Measurements from ENCODE around the gene ERG28. TPM values are rescaled to one million over a fixed set of nuclear protein-coding genes. Genes with fewer than 3 reads are reported as not detected.

ERG28 gene
- total and polyA plus RNA-seq, 2 donors (not counting 1 experiment from before 2014, with no cell fraction given) = 13.5 to 43.9 TPM

GRCh38 chr14:75643985-75644384 is 16.7 kb downstream of the ERG28 start:
- no peaks in the 10 kb centered on the region for H3K36me3 ChIP-seq (ENCODE audit: control insufficient read depth, insufficient read depth, low read length)

GRCh38 chr14:75640876-75641275 is 19.8 kb downstream of the ERG28 start:
- TF ChIP-seq CTCF (conservative IDR thresholded peaks at IDR 0.05 in 1 of 2, IDR thresholded peaks at IDR 0.05 in 1 of 2; ENCODE audit: low read depth in 1 of 2, low read length in 2 of 2) (no peak), EZH2 (IDR thresholded peaks at IDR 0.05; ENCODE audit: low read length, missing control alignments) (no peak)
- H3K4me3 ChIP-seq (replicated peaks in 1 of 4; ENCODE audit: control extremely low read depth in 1 of 4, insufficient read depth in 1 of 4, low read depth in 3 of 4, low read length in 4 of 4) = no peak overlapping the region
- no peaks in the 10 kb centered on the region for H4K20me1 ChIP-seq (ENCODE audit: control insufficient read depth, extremely low read depth, insufficient read depth, low read length)
- no peaks in the 10 kb centered on the region for H3K36me3 ChIP-seq (ENCODE audit: control insufficient read depth, insufficient read depth, low read length)
- H3K27ac ChIP-seq (ENCODE audit: insufficient read depth, low read length) = no peak overlapping the region
- no peaks in the 10 kb centered on the region for H3K79me2 ChIP-seq (ENCODE audit: control insufficient read depth, insufficient read depth, low read length)
- no peak overlapping the region for H3K4me2 ChIP-seq (ENCODE audit: extremely low read depth, insufficient read depth, low read length)
- H2AFZ ChIP-seq (ENCODE audit: low read length) = no peak overlapping the region
- H3K9ac ChIP-seq (ENCODE audit: insufficient read depth, low read length) = no peak overlapping the region
- no peak for DNase-seq (ENCODE audit: low read depth in 2 of 2)
- H3K9me3 ChIP-seq (ENCODE audit: control insufficient read depth, insufficient read depth, low read depth, low read length) = no peaks in the 10 kb centered on the region
- H3K4me1 ChIP-seq (ENCODE audit: control insufficient read depth, extremely low read depth, insufficient read depth, low read length) = peaks cover 5% of the 10 kb centered on the region
- H3K27me3 ChIP-seq (ENCODE audit: control insufficient read depth, insufficient read depth, low read length) = no peaks in the 10 kb centered on the region

More at GRCh38 chr14:75643985-75644384, 16.7 kb downstream of the ERG28 start:
- Histone ChIP-seq H3K79me2 (ENCODE audit: control insufficient read depth, insufficient read depth, low read length) (no peaks in the 10 kb centered on the region), H3K4me2 (ENCODE audit: extremely low read depth, insufficient read depth, low read length) (no peak overlapping the region), H3K9me3 (ENCODE audit: control insufficient read depth, insufficient read depth, low read depth, low read length) (no peaks in the 10 kb centered on the region), H3K9ac (ENCODE audit: insufficient read depth, low read length) (no peak overlapping the region), H3K27me3 (ENCODE audit: control insufficient read depth, insufficient read depth, low read length) (no peaks in the 10 kb centered on the region), H3K4me1 (ENCODE audit: control insufficient read depth, extremely low read depth, insufficient read depth, low read length) (peaks cover 23% of the 10 kb centered on the region), H4K20me1 (ENCODE audit: control insufficient read depth, extremely low read depth, insufficient read depth, low read length) (no peaks in the 10 kb centered on the region), H2AFZ (ENCODE audit: low read length) (no peak overlapping the region), H3K27ac (ENCODE audit: insufficient read depth, low read length) (no peak overlapping the region), H3K4me3 (replicated peaks in 1 of 4; ENCODE audit: control extremely low read depth in 1 of 4, insufficient read depth in 1 of 4, low read depth in 3 of 4, low read length in 4 of 4) (no peak overlapping the region)
- DNase-seq (ENCODE audit: low read depth in 2 of 2) = peak in 1 of 2 donors; percentile 34
- TF ChIP-seq EZH2 (IDR thresholded peaks at IDR 0.05; ENCODE audit: low read length, missing control alignments) (no peak), CTCF (conservative IDR thresholded peaks at IDR 0.05 in 1 of 2, IDR thresholded peaks at IDR 0.05 in 1 of 2; ENCODE audit: low read depth in 1 of 2, low read length in 2 of 2) (no peak)

- Histone ChIP-seq H3K9me3 (ENCODE audit: control insufficient read depth, insufficient read depth, low read depth, low read length) (no peaks in the 10 kb centered on the region), H3K4me2 (ENCODE audit: extremely low read depth, insufficient read depth, low read length) (no peak overlapping the region), H3K27me3 (ENCODE audit: control insufficient read depth, insufficient read depth, low read length) (peaks cover 3% of the 10 kb centered on the region), H3K4me3 (replicated peaks in 1 of 4; ENCODE audit: control extremely low read depth in 1 of 4, insufficient read depth in 1 of 4, low read depth in 3 of 4, low read length in 4 of 4) (no peak overlapping the region), H3K4me1 (ENCODE audit: control insufficient read depth, extremely low read depth, insufficient read depth, low read length) (no peaks in the 10 kb centered on the region), H3K79me2 (ENCODE audit: control insufficient read depth, insufficient read depth, low read length) (no peaks in the 10 kb centered on the region), H3K36me3 (ENCODE audit: control insufficient read depth, insufficient read depth, low read length) (no peaks in the 10 kb centered on the region), H2AFZ (ENCODE audit: low read length) (no peak overlapping the region), H3K27ac (ENCODE audit: insufficient read depth, low read length) (no peak overlapping the region), H4K20me1 (ENCODE audit: control insufficient read depth, extremely low read depth, insufficient read depth, low read length) (no peaks in the 10 kb centered on the region), H3K9ac (ENCODE audit: insufficient read depth, low read length) (no peak overlapping the region)
- peak; percentile 61 to 70 for DNase-seq (ENCODE audit: low read depth in 2 of 2)
- TF ChIP-seq EZH2 (IDR thresholded peaks at IDR 0.05; ENCODE audit: low read length, missing control alignments) (no peak), CTCF (conservative IDR thresholded peaks at IDR 0.05 in 1 of 2, IDR thresholded peaks at IDR 0.05 in 1 of 2; ENCODE audit: low read depth in 1 of 2, low read length in 2 of 2) (no peak)
Measured at GRCh38 chr14:75636100-75636692, 24.5 kb downstream of the ERG28 start.

Data from fibroblast of lung (primary cell).